K562 (cell line): ENCODE measurements around the gene KRTAP5-11. TPM values are rescaled to one million over a fixed set of nuclear protein-coding genes. Genes with fewer than 3 reads are reported as not detected.
"Not testable (repeated sequence)": the region's sequence is repeated elsewhere in the genome, so short reads cannot be mapped to it uniquely, and the experiment has no call there.

ENCODE experiments used
- ATAC-seq: fragments of 200-7000 bp; cut with Tn5 transposase; 3 replicates; pipeline ENCODE4 v1.9.1; 2020; ENCODE audit warnings: moderate library complexity
- BruUV-seq: library from RNA; stranded (reverse); fragments of 400-500 nt; replicated peaks from 2 replicates; lab custom pipeline; 2021; lab: Mats Ljungman, UMichigan
- CTCF ChIA-PET: fragments of 300-600 bp; formaldehyde crosslinking; extraction: SDS; loops from one replicate; lab custom pipeline; 2021; ENCODE audit warnings: low intra/inter-chr PET ratio; lab: Yijun Ruan, JAX
- POLR2A ChIA-PET: fragments of 300-600, 350-650 bp; sonication (Branson Sonifier 250); formaldehyde crosslinking; extraction: SDS; loops from one replicate; lab custom pipeline; 2021; ENCODE audit warnings: antibody characterized with exemption, inconsistent platforms; lab: Yijun Ruan, JAX
- DNase-seq, 4 experiments: peaks; one replicate each; pipeline versions ENCODE4 v3.0.0 to v3.0.0-alpha.2; 2011 to 2018; ENCODE audit warnings: low spot score in 3 of 4, mixed read lengths in 3 of 4; ENCODE audit errors: extremely low read depth in 1 of 4
- FAIRE-seq: peaks from 2 replicates; lab custom pipeline; 2011; peaks lifted over from hg19 to GRCh38; lab: Jason Lieb, UNC
- H2AFZ ChIP-seq: 2 replicates; pipeline ENCODE4 v1.6.0; 2011; ENCODE audit warnings: low read depth, low read length, control low read depth, inconsistent platforms
- H3K27ac ChIP-seq: fragments of 200-600 bp; 3 replicates; pipeline ENCODE4 v1.8.0; 2011; ENCODE audit warnings: low read depth, mild to moderate bottlenecking, control low read depth, inconsistent platforms, low read length, moderate library complexity, mixed read lengths; ENCODE audit errors: extremely low read depth
- H3K27me3 ChIP-seq, 2 experiments: fragments of 300-600 bp in 1 of 2; 2 replicates in 1 of 2; 3 replicates in 1 of 2; pipeline versions ENCODE4 v1.6.0 to v1.8.0; 2011; ENCODE audit warnings: inconsistent platforms in 2 of 2, low read length in 2 of 2, mild to moderate bottlenecking in 1 of 2, mixed read lengths in 1 of 2, moderate library complexity in 1 of 2; ENCODE audit not compliant: control insufficient read depth in 2 of 2, insufficient read depth in 2 of 2
- H3K36me3 ChIP-seq: fragments of 300-600 bp; 3 replicates; pipeline ENCODE4 v1.8.0; 2011; ENCODE audit warnings: mild to moderate bottlenecking, low read length, inconsistent platforms; ENCODE audit not compliant: control insufficient read depth, insufficient read depth
- H3K4me1 ChIP-seq, 2 experiments: fragments of 200-600 bp in 1 of 2; replicated peaks in 1 of 2; 2 replicates in 1 of 2; 3 replicates in 1 of 2; pipeline versions ENCODE4 v1.5.1 to v1.8.0; 2011; ENCODE audit warnings: inconsistent platforms in 2 of 2, low read length in 2 of 2, mild to moderate bottlenecking in 1 of 2, mixed read lengths in 1 of 2, moderate library complexity in 1 of 2; ENCODE audit not compliant: control insufficient read depth in 2 of 2, insufficient read depth in 2 of 2
- H3K4me2 ChIP-seq: 2 replicates; pipeline ENCODE4 v1.6.1; 2011; ENCODE audit warnings: low read length, control low read depth, inconsistent platforms, mixed read lengths; ENCODE audit not compliant: insufficient read depth
- H3K4me3 ChIP-seq: fragments of 200-600 bp; sonication (generic), shearing (Covaris generic); 2 replicates; pipeline ENCODE4 v1.5.1; 2016; ENCODE audit warnings: control low read depth, inconsistent platforms
- H3K79me2 ChIP-seq: fragments of 200-600 bp; 3 replicates; pipeline ENCODE4 v1.8.0; 2011; ENCODE audit warnings: low read length, inconsistent platforms; ENCODE audit not compliant: control insufficient read depth, insufficient read depth
- H3K9ac ChIP-seq, 2 experiments: 2 replicates each; pipeline versions ENCODE4 v1.6.0 to v1.6.1; 2011; ENCODE audit warnings: low read depth in 2 of 2, low read length in 2 of 2, control low read depth in 1 of 2, inconsistent platforms in 1 of 2, mild to moderate bottlenecking in 1 of 2, mixed read lengths in 1 of 2; ENCODE audit not compliant: insufficient read depth in 1 of 2
- H3K9me1 ChIP-seq: one replicate; pipeline ENCODE4 v1.6.0; 2011; ENCODE audit warnings: inconsistent platforms, mild to moderate bottlenecking, low read length, moderate library complexity; ENCODE audit not compliant: control insufficient read depth, insufficient read depth
- H3K9me3 ChIP-seq: replicated peaks from 2 replicates; pipeline ENCODE4 v1.5.1; 2011; ENCODE audit warnings: low read depth, low read length, inconsistent platforms; ENCODE audit not compliant: control insufficient read depth, insufficient read depth
- H4K20me1 ChIP-seq: replicated peaks from 2 replicates; pipeline ENCODE4 v1.6.1; 2011; ENCODE audit warnings: low read length, inconsistent platforms, mixed read lengths; ENCODE audit not compliant: control insufficient read depth, insufficient read depth
- USF1 ChIP-seq: sonication (generic); formaldehyde crosslinking; IDR thresholded peaks from 2 replicates; pipeline ENCODE4 v1.9.0; 2022; ENCODE audit warnings: mild to moderate bottlenecking, missing genetic modification reagents
- ZNF232 ChIP-seq: sonication (generic); formaldehyde crosslinking; IDR thresholded peaks from 2 replicates; pipeline ENCODE4 v1.8.0; 2022; ENCODE audit warnings: mild to moderate bottlenecking, missing genetic modification reagents
- WGBS: fragments of 100-300 bp; shearing (Covaris generic); methylation state at CpG from one replicate; pipeline ENCODE4 v1.1.6; 2016; ENCODE audit warnings: low coverage, mixed read lengths; ENCODE audit not compliant: insufficient coverage; ENCODE audit errors: missing lambda C conversion rate; 5-methylcytosine and 5-hydroxymethylcytosine counted together
- in situ Hi-C: fragments of 300-500 bp; cut with MboI; formaldehyde crosslinking; loops from 4 replicates; pipeline ENCODE4 v1.15.0; 2018; ENCODE audit warnings: inconsistent platforms, mixed read lengths
- intact Hi-C: fragments of 100-400 bp; cut with micrococcal nuclease; formaldehyde crosslinking; loops from 2 replicates; pipeline ENCODE4 v1.14.2; 2022
- polyA plus RNA-seq, 8 experiments: library from polyadenylated mRNA; depleted of rRNA in 4 of 8; stranded (reverse) in 5 of 8; unstranded in 3 of 8; fragments of >200 nt; fragmentation: Nextera tagmentation in 2 of 8; fragmentation: Illumina TruSeq in 1 of 8; extraction: Ambion mirVana in 2 of 8; extraction: Trizol in 1 of 8; gene quantifications; 2 replicates each; pipeline versions ENCODE4 v1.2.1 to v1.2.3, GENCODE V29; 2011 to 2014; ENCODE audit warnings: inconsistent platforms in 1 of 8, missing spikeins in 1 of 8
- total RNA-seq, 7 experiments: library from RNA; depleted of rRNA in 6 of 7; stranded (reverse); fragments of >200 nt in 6 of 7; fragmentation: Illumina TruSeq in 2 of 7; extraction: Trizol in 2 of 7; gene quantifications; 2 replicates each; pipeline versions ENCODE4 v1.2.1 to v1.2.3, GENCODE V29; 2011 to 2021; ENCODE audit warnings: low replicate concordance in 1 of 7

Gene KRTAP5-11
- total and polyA plus RNA-seq, 9 of the 15 experiments (the other 6 are each of a cell fraction or from before 2014, with no cell fraction given), result not detected

DNA sequence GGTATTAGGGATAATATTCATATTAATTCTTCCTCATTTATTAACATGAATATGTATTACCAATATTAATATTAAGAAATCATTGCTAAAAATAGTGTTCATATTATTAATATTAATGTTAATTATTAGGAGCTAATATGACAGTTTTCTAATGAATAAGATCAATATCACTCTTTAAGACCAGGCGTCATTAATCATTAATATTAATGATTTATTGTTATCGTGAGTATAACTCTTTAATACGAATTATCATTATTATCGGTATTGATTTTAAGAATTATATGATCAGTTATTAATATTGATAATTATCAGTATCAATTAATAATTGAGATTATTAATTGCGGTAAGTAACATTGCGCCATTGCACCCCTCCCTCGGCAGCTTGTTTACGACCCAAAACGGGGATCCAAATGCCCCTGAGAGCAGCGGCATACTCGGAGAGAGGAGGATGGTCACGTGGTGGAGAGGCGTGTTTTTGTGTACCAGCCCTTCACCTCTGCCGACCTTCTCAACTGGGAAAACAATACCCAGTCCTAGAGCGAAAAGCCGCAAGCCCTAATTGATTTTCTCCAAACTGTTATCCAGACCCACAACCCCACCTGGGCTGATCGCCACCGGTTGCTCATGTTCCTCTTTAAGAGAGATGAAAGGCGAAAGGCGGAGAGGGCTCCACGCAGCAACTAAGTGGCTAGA is 28.7 kb upstream of the KRTAP5-11 start (continued):
- TF ChIP-seq USF1 (CRISPR knock-in tag) (peak; percentile 80), ZNF232 (CRISPR knock-in tag) (peak; percentile 53; the same call in 1 of the 2 replicates)

- FAIRE-seq, ATAC-seq, POLR2A ChIA-PET, H2AFZ ChIP-seq, DNase-seq, H3K4me1 ChIP-seq, H3K9me3 ChIP-seq, H4K20me1 ChIP-seq, H3K9ac ChIP-seq, H3K4me3 ChIP-seq, H3K9me1 ChIP-seq, CTCF ChIA-PET, intact Hi-C loops, H3K27ac ChIP-seq, H3K36me3 ChIP-seq, H3K79me2 ChIP-seq, BruUV-seq, in situ Hi-C loops, H3K27me3 ChIP-seq, H3K4me2 ChIP-seq: not testable (repeated sequence)
- 44% methylated on average over 8 of the region's 21 CpGs for WGBS
Observed at GRCh38 chr11:71608272-71608671, 25.6 kb upstream of the KRTAP5-11 start.

DNA sequence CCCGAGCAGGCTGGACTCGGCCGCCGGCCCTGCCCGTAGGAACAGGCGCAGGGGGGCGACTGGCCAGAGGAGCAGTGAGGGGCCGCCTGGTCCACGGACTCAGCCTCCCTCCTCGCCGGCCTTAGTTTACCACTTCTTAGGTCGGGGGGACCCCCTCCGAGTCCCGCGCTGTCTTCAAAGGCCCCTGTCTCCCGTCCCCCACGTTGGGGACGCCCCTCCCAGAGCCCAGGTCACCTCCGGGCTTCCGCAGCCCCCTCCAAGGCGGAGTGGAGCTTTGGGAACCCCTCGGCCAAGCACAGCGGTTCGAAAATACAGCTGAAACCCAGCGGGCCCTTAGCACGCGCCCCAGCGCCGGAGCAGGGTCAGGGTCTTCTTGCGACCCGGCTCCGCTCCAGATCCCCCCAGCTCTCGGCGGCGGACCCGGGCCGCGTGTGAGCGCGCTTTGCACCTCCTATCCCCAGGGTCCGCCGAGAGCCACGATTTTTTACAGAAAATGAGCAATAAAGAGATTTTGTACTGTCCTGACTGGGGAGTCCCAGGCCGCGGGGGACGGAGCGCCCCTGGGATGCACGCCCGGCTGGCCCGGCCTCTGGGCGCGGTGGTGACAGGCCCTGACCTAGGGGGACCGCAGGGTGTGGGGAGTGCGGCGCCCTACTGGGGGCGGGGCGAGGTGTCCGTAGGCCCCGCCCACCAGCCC is 25.0 kb upstream of the KRTAP5-11 start:
- in situ Hi-C loops, H3K27ac ChIP-seq, H3K27me3 ChIP-seq, intact Hi-C loops, H3K9ac ChIP-seq, H3K4me1 ChIP-seq, ATAC-seq, H3K36me3 ChIP-seq, POLR2A ChIA-PET, DNase-seq, H3K4me3 ChIP-seq, H3K4me2 ChIP-seq, H2AFZ ChIP-seq, H3K79me2 ChIP-seq, BruUV-seq, H3K9me3 ChIP-seq, FAIRE-seq, CTCF ChIA-PET, H3K9me1 ChIP-seq, H4K20me1 ChIP-seq: not testable (repeated sequence)
- WGBS, result 67% methylated on average over 19 of the region's 59 CpGs

- FAIRE-seq, H3K9me3 ChIP-seq, DNase-seq, POLR2A ChIA-PET, H3K9ac ChIP-seq, H3K4me1 ChIP-seq, H3K27ac ChIP-seq, CTCF ChIA-PET, in situ Hi-C loops, H2AFZ ChIP-seq, H3K4me3 ChIP-seq, BruUV-seq, ATAC-seq, intact Hi-C loops, H3K36me3 ChIP-seq, H3K27me3 ChIP-seq, H3K79me2 ChIP-seq, H3K9me1 ChIP-seq, H3K4me2 ChIP-seq, H4K20me1 ChIP-seq: not testable (repeated sequence)
- WGBS, result 54% methylated on average over 25 of the region's 48 CpGs
Observed at GRCh38 chr11:71606853-71607519, 24.3 kb upstream of the KRTAP5-11 start.
